GM12878 (cell line): ENCODE data around the gene CRHBP.

Experiments used
- FOS ChIP-seq: IDR thresholded peaks from 3 replicates; pipeline ENCODE4 v1.6.1; 2011; ENCODE audit warnings: borderline replicate concordance; ENCODE audit not compliant: insufficient read length; ENCODE audit errors: extremely low read depth
- MAX ChIP-seq: IDR thresholded peaks from 2 replicates; pipeline ENCODE4 v1.6.1; 2012; ENCODE audit warnings: low read depth, low read length, improper control_type of control experiment
- RAD21 ChIP-seq: IDR thresholded peaks from 2 replicates; pipeline ENCODE4 v1.6.1; 2011; ENCODE audit warnings: mild to moderate bottlenecking, low read depth, low read length, moderate library complexity; ENCODE audit not compliant: insufficient read depth
- REST ChIP-seq: IDR thresholded peaks from 2 replicates; pipeline ENCODE4 v1.6.1; 2012; ENCODE audit warnings: mild to moderate bottlenecking, low read depth, low read length
- SRF ChIP-seq, 2 experiments: IDR thresholded peaks; 2 replicates each; pipeline ENCODE4 v1.6.1; 2011; ENCODE audit warnings: low read depth in 2 of 2, low read length in 2 of 2, mild to moderate bottlenecking in 1 of 2, moderate library complexity in 1 of 2
- TF ChIP-seq, protein P1 (sequence below), 3 experiments: IDR thresholded peaks in 2 of 3; conservative IDR thresholded peaks in 1 of 3; 2 replicates each; pipeline ENCODE4 v1.5.1; 2011; ENCODE audit warnings: low read depth in 3 of 3, low read length in 3 of 3, mild to moderate bottlenecking in 3 of 3, control low read depth in 2 of 3, moderate library complexity in 2 of 3, inconsistent platforms in 1 of 3, mixed read lengths in 1 of 3; ENCODE audit not compliant: control insufficient read depth in 2 of 3, insufficient read depth in 1 of 3; ENCODE audit errors: extremely low read depth in 1 of 3

DNA sequence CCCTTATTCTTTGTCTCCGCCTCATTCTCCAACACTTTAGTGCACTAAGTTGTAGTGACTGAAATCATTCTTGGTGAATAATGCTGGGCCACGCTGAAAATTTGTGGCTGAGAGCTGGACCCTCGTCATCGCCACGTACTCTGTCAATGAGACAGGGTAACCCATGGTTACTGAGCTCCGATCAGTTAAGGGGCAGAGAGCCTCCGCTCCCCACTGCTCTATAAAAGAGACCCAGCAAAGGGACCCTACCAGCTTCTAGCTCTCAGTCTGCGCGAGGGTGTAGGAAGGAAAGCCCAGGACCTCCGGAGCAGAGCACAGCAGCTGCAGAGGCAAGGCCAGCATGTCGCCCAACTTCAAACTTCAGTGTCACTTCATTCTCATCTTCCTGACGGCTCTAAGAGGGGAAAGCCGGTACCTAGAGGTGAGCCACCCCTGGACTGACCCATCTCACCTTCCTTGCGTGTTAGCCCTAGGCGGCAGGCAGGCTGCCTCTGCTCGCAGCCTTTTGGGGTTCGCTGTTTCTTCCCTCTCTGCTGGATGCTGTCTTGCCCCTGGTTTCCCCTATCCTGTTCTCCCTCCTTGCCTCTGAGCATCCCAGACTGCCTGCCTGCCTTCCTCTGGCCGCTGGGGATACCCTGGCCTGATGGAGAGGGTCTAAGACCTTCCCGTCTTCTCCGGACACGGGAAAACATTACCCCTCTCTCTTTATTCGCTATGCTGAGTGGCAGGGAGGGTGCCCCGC is at the start of gene CRHBP:
- TF ChIP-seq FOS (no peak), RAD21 (no peak), MAX (no peak), SRF (IDR thresholded peaks at IDR 0.05; ENCODE audit: low read depth in 2 of 2, low read length in 2 of 2) (no peak), REST (no peak)
- TF ChIP-seq, protein P1, sequence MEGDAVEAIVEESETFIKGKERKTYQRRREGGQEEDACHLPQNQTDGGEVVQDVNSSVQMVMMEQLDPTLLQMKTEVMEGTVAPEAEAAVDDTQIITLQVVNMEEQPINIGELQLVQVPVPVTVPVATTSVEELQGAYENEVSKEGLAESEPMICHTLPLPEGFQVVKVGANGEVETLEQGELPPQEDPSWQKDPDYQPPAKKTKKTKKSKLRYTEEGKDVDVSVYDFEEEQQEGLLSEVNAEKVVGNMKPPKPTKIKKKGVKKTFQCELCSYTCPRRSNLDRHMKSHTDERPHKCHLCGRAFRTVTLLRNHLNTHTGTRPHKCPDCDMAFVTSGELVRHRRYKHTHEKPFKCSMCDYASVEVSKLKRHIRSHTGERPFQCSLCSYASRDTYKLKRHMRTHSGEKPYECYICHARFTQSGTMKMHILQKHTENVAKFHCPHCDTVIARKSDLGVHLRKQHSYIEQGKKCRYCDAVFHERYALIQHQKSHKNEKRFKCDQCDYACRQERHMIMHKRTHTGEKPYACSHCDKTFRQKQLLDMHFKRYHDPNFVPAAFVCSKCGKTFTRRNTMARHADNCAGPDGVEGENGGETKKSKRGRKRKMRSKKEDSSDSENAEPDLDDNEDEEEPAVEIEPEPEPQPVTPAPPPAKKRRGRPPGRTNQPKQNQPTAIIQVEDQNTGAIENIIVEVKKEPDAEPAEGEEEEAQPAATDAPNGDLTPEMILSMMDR (IDR thresholded peaks at IDR 0.05 in 2 of 3, conservative IDR thresholded peaks at IDR 0.05 in 1 of 3; ENCODE audit: control insufficient read depth in 2 of 3, extremely low read depth in 1 of 3, insufficient read depth in 1 of 3, low read depth in 3 of 3, low read length in 3 of 3) = no peak
